Measurements from ENCODE around the gene DPY19L1. TPM values are rescaled to one million over a fixed set of nuclear protein-coding genes. Genes with fewer than 3 reads are reported as not detected.
"Not testable (repeated sequence)": the region's sequence is repeated elsewhere in the genome, so short reads cannot be mapped to it uniquely, and the experiment has no call there.

The DPY19L1 gene
- total and polyA plus RNA-seq, 8 donors, result 42.8 to 72.9 (median 51.5) TPM

DNA sequence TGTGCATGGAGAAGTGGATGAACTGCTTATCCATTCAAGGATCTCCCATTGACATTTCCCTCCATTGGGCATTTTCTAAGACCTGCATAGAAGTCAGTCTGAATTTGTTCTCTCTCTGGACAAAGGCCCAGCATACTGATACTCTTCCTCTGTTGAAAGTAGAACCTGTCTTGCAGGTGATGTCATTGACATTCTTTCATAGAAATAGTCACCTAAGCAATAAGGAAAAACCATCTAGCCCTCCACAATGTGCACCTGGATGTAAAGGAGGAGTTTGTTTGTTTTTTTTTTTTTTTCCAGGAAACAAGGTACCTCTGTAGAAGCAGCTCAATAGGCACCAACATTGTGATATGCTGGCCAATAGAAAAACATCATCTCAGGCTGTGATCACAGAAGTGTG, 150.4 kb downstream of the DPY19L1 start:
- no peaks in the 10 kb centered on the region for H3K27me3 ChIP-seq
- TF ChIP-seq, protein P1, sequence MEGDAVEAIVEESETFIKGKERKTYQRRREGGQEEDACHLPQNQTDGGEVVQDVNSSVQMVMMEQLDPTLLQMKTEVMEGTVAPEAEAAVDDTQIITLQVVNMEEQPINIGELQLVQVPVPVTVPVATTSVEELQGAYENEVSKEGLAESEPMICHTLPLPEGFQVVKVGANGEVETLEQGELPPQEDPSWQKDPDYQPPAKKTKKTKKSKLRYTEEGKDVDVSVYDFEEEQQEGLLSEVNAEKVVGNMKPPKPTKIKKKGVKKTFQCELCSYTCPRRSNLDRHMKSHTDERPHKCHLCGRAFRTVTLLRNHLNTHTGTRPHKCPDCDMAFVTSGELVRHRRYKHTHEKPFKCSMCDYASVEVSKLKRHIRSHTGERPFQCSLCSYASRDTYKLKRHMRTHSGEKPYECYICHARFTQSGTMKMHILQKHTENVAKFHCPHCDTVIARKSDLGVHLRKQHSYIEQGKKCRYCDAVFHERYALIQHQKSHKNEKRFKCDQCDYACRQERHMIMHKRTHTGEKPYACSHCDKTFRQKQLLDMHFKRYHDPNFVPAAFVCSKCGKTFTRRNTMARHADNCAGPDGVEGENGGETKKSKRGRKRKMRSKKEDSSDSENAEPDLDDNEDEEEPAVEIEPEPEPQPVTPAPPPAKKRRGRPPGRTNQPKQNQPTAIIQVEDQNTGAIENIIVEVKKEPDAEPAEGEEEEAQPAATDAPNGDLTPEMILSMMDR (IDR thresholded peaks at IDR 0.05), result no peak
- H3K4me3 ChIP-seq, result no peak overlapping the region
- H3K9me3 ChIP-seq, result peaks cover 0 to 25% of the 10 kb centered on the region in 2 donors
- DNase-seq (no peak), ATAC-seq (no peak)
- no peak overlapping the region for H3K27ac ChIP-seq
- no peaks in the 10 kb centered on the region for H3K36me3 ChIP-seq
- no peaks in the 10 kb centered on the region for H3K4me1 ChIP-seq
- intact Hi-C loops (cut with DNase I), result no loop called here

DNA sequence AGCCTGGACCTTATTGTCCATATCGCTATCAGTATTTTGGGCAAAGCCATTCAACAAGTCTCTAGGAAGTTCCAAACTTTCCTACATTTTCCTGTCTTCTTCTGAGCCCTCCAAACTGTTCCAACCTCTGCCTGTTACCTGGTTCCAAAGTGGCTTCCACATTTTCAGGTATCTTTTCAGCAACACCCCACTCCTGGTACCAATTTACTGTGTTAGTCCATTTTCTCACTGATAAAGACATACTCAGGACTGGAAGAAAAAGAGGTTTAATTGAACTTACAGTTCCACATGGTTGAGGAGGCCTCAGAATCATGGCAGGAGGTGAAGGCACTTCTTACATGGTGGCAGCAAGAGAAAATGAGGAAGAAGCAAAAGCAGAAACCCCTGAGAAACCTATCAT, 153.4 kb downstream of the DPY19L1 start:
- intact Hi-C loops (cut with DNase I); H3K4me3 ChIP-seq; H3K36me3 ChIP-seq; H3K27me3 ChIP-seq; DNase-seq; H3K27ac ChIP-seq; H3K4me1 ChIP-seq; ATAC-seq: not testable (repeated sequence)
- peaks cover 0 to 25% of the 10 kb centered on the region in 2 donors for H3K9me3 ChIP-seq

DNA sequence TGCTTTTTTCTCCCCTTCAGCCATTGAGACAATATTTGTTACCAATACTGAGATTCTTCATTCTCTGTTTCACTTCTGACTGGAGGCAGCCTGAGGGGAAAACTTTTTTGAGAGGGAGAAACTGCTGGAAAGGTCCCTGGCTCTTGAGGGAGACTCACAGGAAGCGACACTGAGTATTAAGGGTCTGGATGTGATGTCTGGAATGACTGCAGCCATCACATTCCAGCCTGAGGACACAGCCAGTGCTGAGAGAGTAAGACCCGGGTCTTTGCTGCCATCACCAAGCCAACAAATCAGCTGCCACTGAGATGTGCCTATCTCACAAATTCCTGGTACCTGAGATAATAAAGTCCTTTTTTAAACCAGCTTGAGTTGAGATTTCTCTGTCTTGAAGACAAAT, 157.4 kb downstream of the DPY19L1 start:
- no peaks in the 10 kb centered on the region for H3K4me1 ChIP-seq
- peaks cover 0 to 21% of the 10 kb centered on the region in 2 donors for H3K9me3 ChIP-seq
- no peaks in the 10 kb centered on the region for H3K36me3 ChIP-seq
- no peaks in the 10 kb centered on the region for H3K27me3 ChIP-seq
- H3K27ac ChIP-seq, result no peak overlapping the region
- ATAC-seq, result no peak
- TF ChIP-seq, protein P1 (IDR thresholded peaks at IDR 0.05), result no peak
- intact Hi-C loops (cut with DNase I), result no loop called here
- DNase-seq, result no peak
- H3K4me3 ChIP-seq, result no peak overlapping the region

DNA sequence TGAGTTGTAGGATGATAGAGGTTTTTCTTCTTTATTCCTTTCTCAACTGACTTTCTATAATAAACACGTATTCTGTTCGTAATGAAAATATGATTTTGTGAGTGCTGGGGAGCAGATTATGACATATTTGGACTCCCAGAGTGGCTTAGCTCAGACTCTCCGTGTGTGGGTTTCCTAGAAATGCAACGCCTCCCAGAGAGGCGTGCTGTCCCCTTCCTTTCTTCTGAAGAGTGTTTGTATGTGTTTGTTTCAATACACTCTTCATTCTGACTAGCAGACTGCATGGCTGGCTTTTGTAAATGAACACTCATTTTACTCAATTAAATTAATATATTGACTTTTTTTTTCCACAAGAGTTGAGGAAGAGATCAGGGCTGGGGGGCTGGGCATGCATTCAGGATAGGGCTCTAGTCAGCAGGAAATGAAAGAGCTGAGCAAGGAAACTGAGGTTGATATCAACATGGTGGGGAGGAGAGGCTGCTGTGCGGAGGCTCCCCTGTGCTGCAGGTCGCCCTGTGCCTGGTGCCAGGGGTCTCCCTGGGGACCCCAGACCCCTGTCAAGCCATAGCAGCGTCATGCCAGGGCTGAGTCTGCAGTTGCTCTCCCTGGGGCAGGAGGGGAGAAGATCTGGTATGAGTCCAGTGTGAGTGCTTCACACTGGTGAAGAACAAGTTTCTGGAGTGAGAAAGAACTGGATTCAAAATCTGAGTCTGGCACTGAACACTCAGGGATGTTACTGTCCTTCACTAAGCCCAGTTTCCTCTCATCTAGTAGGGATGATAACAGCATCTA, 158.1 kb downstream of the DPY19L1 start:
- ATAC-seq; intact Hi-C loops (cut with DNase I); H3K27ac ChIP-seq; H3K27me3 ChIP-seq; H3K4me3 ChIP-seq; H3K36me3 ChIP-seq; H3K4me1 ChIP-seq: not testable (repeated sequence)
- peak in 2 of 4 donors; percentile 43 to 62 for DNase-seq
- H3K9me3 ChIP-seq, result peaks cover 0 to 14% of the 10 kb centered on the region in 2 donors

Small RNA genes lying within 50 kb of the gene (microRNA-seq; reads per million reads assigned to microRNA genes)
- 0.41 to 0.50 reads per million in 2 donors for gene MIR548N

Other genes starting within 250 kb of the DPY19L1 start
- under 1 TPM in 1 of 2 donors, not detected in 1; 0.12 TPM for gene TBX20, start 216.6 kb upstream of the DPY19L1 start, total RNA-seq
- under 1 TPM in 1 of 6 donors, not detected in 5; 0.09 TPM for gene TBX20, start 216.6 kb upstream of the DPY19L1 start, polyA plus RNA-seq (ENCODE audit: insufficient read length in 6 of 6)

Data from left lung (tissue), 10 donors.